Neural progenitor cell (in vitro differentiated cells): ENCODE data around the gene PLK2. TPM values are rescaled to one million over a fixed set of nuclear protein-coding genes. Genes with fewer than 3 reads are reported as not detected.

Source experiments
- DNase-seq: peaks from one replicate; pipeline ENCODE4 v3.0.0-alpha.2; 2016; ENCODE audit warnings: low spot score
- H2AFZ ChIP-seq: fragments of 200-600 bp; sonication (generic); replicated peaks from 2 replicates; pipeline ENCODE4 v1.6.1; 2016; ENCODE audit warnings: antibody characterized with exemption
- H3F3A ChIP-seq: fragments of 200-600 bp; sonication (generic); 2 replicates; pipeline ENCODE4 v1.6.1; 2016; ENCODE audit warnings: antibody characterized with exemption, low read depth
- H3K27ac ChIP-seq: fragments of 200-600 bp; sonication (generic); 2 replicates; pipeline ENCODE4 v1.5.1; 2016; ENCODE audit warnings: mild to moderate bottlenecking
- H3K27me3 ChIP-seq: fragments of 200-600 bp; sonication (generic); 2 replicates; pipeline ENCODE4 v1.6.1; 2016; ENCODE audit warnings: mild to moderate bottlenecking, moderate library complexity
- H3K36me3 ChIP-seq: fragments of 200-600 bp; sonication (generic); 2 replicates; pipeline ENCODE4 v1.5.1; 2016
- H3K4me1 ChIP-seq: fragments of 200-600 bp; sonication (generic); 2 replicates; pipeline ENCODE4 v1.6.1; 2016; ENCODE audit warnings: mixed run types
- H3K4me2 ChIP-seq: fragments of 200-600 bp; sonication (generic); 2 replicates; pipeline ENCODE4 v1.6.1; 2016
- H3K4me3 ChIP-seq: fragments of 200-600 bp; sonication (generic); 2 replicates; pipeline ENCODE4 v1.5.1; 2016
- H3K79me2 ChIP-seq: fragments of 200-600 bp; sonication (generic); 2 replicates; pipeline ENCODE4 v1.6.1; 2016; ENCODE audit warnings: low read depth
- H3K9ac ChIP-seq: fragments of 200-600 bp; sonication (generic); 2 replicates; pipeline ENCODE4 v1.6.1; 2016
- H3K9me3 ChIP-seq: fragments of 200-600 bp; sonication (generic); 2 replicates; pipeline ENCODE4 v1.5.1; 2016; ENCODE audit warnings: low read depth
- H4K20me1 ChIP-seq: fragments of 200-600 bp; sonication (generic); 2 replicates; pipeline ENCODE4 v1.6.1; 2016; ENCODE audit warnings: low read depth
- H3K27ac Mint-ChIP-seq: 3 replicates; pipeline ENCODE4 v1.8.0; 2021; ENCODE audit warnings: mixed read lengths
- H3K27me3 Mint-ChIP-seq: 2 replicates; pipeline ENCODE4 v1.8.0; 2022; ENCODE audit warnings: low read depth, mild to moderate bottlenecking, inconsistent platforms, moderate library complexity, mixed read lengths; ENCODE audit not compliant: insufficient read depth
- H3K36me3 Mint-ChIP-seq: 3 replicates; pipeline ENCODE4 v1.8.0; 2021; ENCODE audit warnings: mixed read lengths
- H3K4me1 Mint-ChIP-seq: 3 replicates; pipeline ENCODE4 v1.8.0; 2021; ENCODE audit warnings: mixed read lengths
- H3K4me3 Mint-ChIP-seq: 3 replicates; pipeline ENCODE4 v1.8.0; 2021; ENCODE audit warnings: mild to moderate bottlenecking, moderate library complexity, mixed read lengths
- H3K9me3 Mint-ChIP-seq: 3 replicates; pipeline ENCODE4 v1.8.0; 2020; ENCODE audit warnings: mixed read lengths
- CTCF ChIP-seq: fragments of 200-600 bp; sonication (generic); IDR thresholded peaks from 2 replicates; pipeline ENCODE4 v1.5.1; 2017; ENCODE audit warnings: antibody characterized with exemption, mild to moderate bottlenecking
- EZH2 ChIP-seq: fragments of 200-600 bp; sonication (generic); IDR thresholded peaks from 2 replicates; pipeline ENCODE4 v1.6.1; 2017; ENCODE audit warnings: antibody characterized with exemption, mild to moderate bottlenecking, moderate library complexity
- EZH2phosphoT487 ChIP-seq: fragments of 200-600 bp; sonication (generic); IDR thresholded peaks from 2 replicates; pipeline ENCODE4 v1.6.1; 2017; ENCODE audit warnings: antibody characterized with exemption
- total RNA-seq: library from RNA; depleted of rRNA; stranded (reverse); fragments of >200 nt; gene quantifications from 2 replicates; pipeline ENCODE4 v1.2.3, GENCODE V29; 2015; ENCODE audit warnings: low replicate concordance

PLK2 gene
- total RNA-seq, 1 donor from 2014 or later: 10.1 TPM

DNA sequence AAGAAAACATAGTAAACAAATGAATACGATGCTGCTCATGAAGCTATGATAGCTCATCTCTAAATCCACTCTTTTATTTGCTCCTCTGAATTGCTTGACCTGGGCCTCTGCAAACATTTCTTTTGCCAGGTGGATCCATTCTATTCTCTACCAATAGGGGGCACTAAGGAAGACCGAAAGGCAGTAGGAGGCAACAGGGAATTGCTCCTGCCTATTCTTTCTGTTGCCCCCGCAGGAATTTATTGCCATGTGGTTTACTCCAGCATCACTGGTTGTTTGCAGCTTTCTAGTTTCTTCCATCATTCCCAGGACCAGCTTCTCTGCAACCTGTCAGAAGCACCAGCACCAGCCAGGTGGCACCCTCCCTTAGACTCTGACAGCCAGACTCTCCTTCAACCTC, 36.6 kb upstream of the PLK2 start:
- H3K27me3 Mint-ChIP-seq: no peaks in the 10 kb centered on the region
- no peak for DNase-seq
- TF ChIP-seq EZH2phosphoT487 (no peak), CTCF (peak; percentile 50)

DNA sequence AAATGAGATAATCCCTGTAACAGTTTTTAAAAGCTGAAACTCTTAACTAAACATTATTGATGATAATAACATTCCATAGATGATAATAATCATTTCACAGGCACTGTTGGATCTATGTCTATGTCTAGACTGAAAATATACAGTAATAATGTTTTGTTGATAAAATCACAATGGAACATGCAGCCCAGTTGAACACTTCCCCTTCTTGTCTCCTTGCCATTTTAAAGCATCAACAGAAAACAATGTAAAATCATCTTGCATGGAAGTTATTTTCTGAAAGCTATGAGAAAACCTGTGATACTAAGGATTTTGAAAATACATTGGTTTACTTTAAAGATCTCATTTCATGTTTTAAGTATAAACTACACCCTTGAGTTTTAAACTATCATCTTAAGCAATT, 33.3 kb upstream of the PLK2 start:
- no peaks in the 10 kb centered on the region for H3K9me3 Mint-ChIP-seq
- H3K4me1 Mint-ChIP-seq: peaks cover 15% of the 10 kb centered on the region
- H3K27ac Mint-ChIP-seq: no peak overlapping the region
- Histone ChIP-seq H3K4me1 (peaks cover 22% of the 10 kb centered on the region), H3K4me3 (no peak overlapping the region), H4K20me1 (no peaks in the 10 kb centered on the region), H3F3A (no peaks in the 10 kb centered on the region), H3K9me3 (no peaks in the 10 kb centered on the region), H3K9ac (no peak overlapping the region), H2AFZ (no peak overlapping the region), H3K27ac (no peak overlapping the region), H3K36me3 (no peaks in the 10 kb centered on the region), H3K79me2 (no peaks in the 10 kb centered on the region), H3K4me2 (no peak overlapping the region), H3K27me3 (no peaks in the 10 kb centered on the region)
- no peaks in the 10 kb centered on the region for H3K36me3 Mint-ChIP-seq
- H3K27me3 Mint-ChIP-seq: no peaks in the 10 kb centered on the region
- TF ChIP-seq EZH2phosphoT487 (no peak), CTCF (no peak), EZH2 (no peak)
- no peak overlapping the region for H3K4me3 Mint-ChIP-seq
- DNase-seq: no peak

More for the DNA sequence above, 36.6 kb upstream of the PLK2 start:
- Mint-ChIP-seq H3K4me3 (no peak overlapping the region), H3K27ac (no peak overlapping the region), H3K36me3 (no peaks in the 10 kb centered on the region), H3K4me1 (no peaks in the 10 kb centered on the region), H3K9me3 (no peaks in the 10 kb centered on the region)
- Histone ChIP-seq H3K79me2 (no peaks in the 10 kb centered on the region), H4K20me1 (no peaks in the 10 kb centered on the region), H3K9me3 (no peaks in the 10 kb centered on the region), H3K4me2 (no peak overlapping the region), H3K27ac (no peak overlapping the region), H3K27me3 (no peaks in the 10 kb centered on the region), H3F3A (no peaks in the 10 kb centered on the region), H3K4me1 (peaks cover 3% of the 10 kb centered on the region), H3K4me3 (no peak overlapping the region), H3K36me3 (no peaks in the 10 kb centered on the region), H3K9ac (no peak overlapping the region), H2AFZ (no peak overlapping the region)

DNA sequence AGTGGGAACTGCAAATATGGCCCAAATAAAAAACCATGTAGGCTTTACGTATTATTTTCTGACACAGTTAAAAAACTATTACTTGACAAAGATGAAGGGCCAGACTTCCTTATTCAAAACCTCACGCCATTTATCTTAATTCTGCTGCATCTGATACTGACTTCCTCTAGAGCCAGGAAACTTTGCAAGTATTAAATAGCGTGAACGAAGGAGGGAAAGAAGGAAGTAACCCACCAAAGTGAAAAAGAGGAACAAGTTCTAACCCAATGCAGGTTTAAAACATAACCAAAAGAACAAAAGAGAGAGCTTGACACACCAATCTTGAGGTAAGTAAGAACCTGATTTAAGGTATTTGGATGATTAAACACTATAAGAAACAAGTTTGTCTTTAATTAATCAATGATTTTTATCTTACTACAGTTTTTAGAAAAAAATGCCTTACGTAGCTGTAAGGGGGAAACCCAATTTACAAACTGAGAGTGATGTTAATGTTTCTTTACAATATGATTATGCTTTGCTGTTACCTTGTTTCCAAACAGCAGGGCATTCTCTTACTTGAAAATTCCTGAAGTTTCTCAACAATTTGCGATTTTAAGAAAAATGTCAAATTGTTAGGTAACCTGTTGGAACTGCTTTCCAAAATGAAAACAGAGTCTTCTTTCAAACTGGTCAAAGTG, 31.5 kb upstream of the PLK2 start, which contains the start of gene GAPT:
Gene GAPT (plus strand): TSS at position 220 of the 677 bp plus-strand sequence. CDS start 3,102 bp downstream, outside the sequence.
- no peaks in the 10 kb centered on the region for H3K36me3 Mint-ChIP-seq
- H3K4me1 Mint-ChIP-seq: peaks cover 15% of the 10 kb centered on the region
- H3K27me3 Mint-ChIP-seq: no peaks in the 10 kb centered on the region
- Histone ChIP-seq H3K4me1 (peaks cover 22% of the 10 kb centered on the region), H3K4me3 (no peak within 1 kb of the TSS), H3K27ac (no peak within 1 kb of the TSS), H3K79me2 (no peaks in the 10 kb centered on the region), H2AFZ (no peak within 1 kb of the TSS), H4K20me1 (no peaks in the 10 kb centered on the region), H3K9me3 (no peaks in the 10 kb centered on the region), H3K4me2 (peak within 1 kb of the TSS; percentile 4), H3K36me3 (no peaks in the 10 kb centered on the region), H3F3A (no peaks in the 10 kb centered on the region), H3K9ac (no peak within 1 kb of the TSS), H3K27me3 (no peaks in the 10 kb centered on the region)
- TF ChIP-seq EZH2phosphoT487 (no peak), EZH2 (no peak), CTCF (no peak)
- H3K9me3 Mint-ChIP-seq: no peaks in the 10 kb centered on the region
- no peak within 1 kb of the TSS for H3K4me3 Mint-ChIP-seq
- no peak within 1 kb of the TSS for H3K27ac Mint-ChIP-seq
- no peak for DNase-seq
